Chondrocyte (in vitro differentiated cells): ENCODE measurements around the gene ATP5F1B. TPM values are rescaled to one million over a fixed set of nuclear protein-coding genes. Genes with fewer than 3 reads are reported as not detected.
A peak's percentile ranks its signal among the peaks of the same experiment; 100 is the strongest.

Experiments used
- DNase-seq: peaks from one replicate; pipeline ENCODE4 v3.0.0; 2021; ENCODE audit warnings: mixed read lengths, low spot score
- H3K27ac Mint-ChIP-seq: one replicate; pipeline ENCODE4 v1.8.0; 2021; ENCODE audit warnings: mild to moderate bottlenecking, moderate library complexity, mixed read lengths; ENCODE audit not compliant: unreplicated experiment
- H3K27me3 Mint-ChIP-seq: 2 replicates; pipeline ENCODE4 v1.8.0; 2021; ENCODE audit warnings: low read depth, mixed read lengths
- H3K36me3 Mint-ChIP-seq: 2 replicates; pipeline ENCODE4 v1.8.0; 2021; ENCODE audit warnings: low read depth, mixed read lengths
- H3K4me1 Mint-ChIP-seq: 2 replicates; pipeline ENCODE4 v1.8.0; 2021; ENCODE audit warnings: low read depth, mild to moderate bottlenecking, mixed read lengths
- H3K4me3 Mint-ChIP-seq: one replicate; pipeline ENCODE4 v1.8.0; 2021; ENCODE audit warnings: mild to moderate bottlenecking, moderate library complexity, mixed read lengths; ENCODE audit not compliant: unreplicated experiment
- H3K9me3 Mint-ChIP-seq: 2 replicates; pipeline ENCODE4 v1.8.0; 2021; ENCODE audit warnings: low read depth, mixed read lengths
- total RNA-seq: library from RNA; stranded (reverse); gene quantifications from 3 replicates; pipeline ENCODE4 v1.2.1, GENCODE V29; 2021
- TF ChIP-seq, protein P1 (sequence below): fragments of 200-600 bp; sonication (generic); IDR thresholded peaks from 2 replicates; pipeline ENCODE4 v1.5.0; 2021; ENCODE audit warnings: antibody characterized with exemption, mild to moderate bottlenecking, moderate library complexity

Gene ATP5F1B
- total RNA-seq, 1 donor from 2014 or later: 380 TPM

- no peaks in the 10 kb centered on the region for H3K9me3 Mint-ChIP-seq
- no peak for DNase-seq
- H3K4me1 Mint-ChIP-seq: peaks cover 72% of the 10 kb centered on the region
- TF ChIP-seq, protein P1, sequence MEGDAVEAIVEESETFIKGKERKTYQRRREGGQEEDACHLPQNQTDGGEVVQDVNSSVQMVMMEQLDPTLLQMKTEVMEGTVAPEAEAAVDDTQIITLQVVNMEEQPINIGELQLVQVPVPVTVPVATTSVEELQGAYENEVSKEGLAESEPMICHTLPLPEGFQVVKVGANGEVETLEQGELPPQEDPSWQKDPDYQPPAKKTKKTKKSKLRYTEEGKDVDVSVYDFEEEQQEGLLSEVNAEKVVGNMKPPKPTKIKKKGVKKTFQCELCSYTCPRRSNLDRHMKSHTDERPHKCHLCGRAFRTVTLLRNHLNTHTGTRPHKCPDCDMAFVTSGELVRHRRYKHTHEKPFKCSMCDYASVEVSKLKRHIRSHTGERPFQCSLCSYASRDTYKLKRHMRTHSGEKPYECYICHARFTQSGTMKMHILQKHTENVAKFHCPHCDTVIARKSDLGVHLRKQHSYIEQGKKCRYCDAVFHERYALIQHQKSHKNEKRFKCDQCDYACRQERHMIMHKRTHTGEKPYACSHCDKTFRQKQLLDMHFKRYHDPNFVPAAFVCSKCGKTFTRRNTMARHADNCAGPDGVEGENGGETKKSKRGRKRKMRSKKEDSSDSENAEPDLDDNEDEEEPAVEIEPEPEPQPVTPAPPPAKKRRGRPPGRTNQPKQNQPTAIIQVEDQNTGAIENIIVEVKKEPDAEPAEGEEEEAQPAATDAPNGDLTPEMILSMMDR: no peak
- peak overlapping the region; percentile 97 for H3K27ac Mint-ChIP-seq
- H3K36me3 Mint-ChIP-seq: peaks cover 3% of the 10 kb centered on the region
- H3K27me3 Mint-ChIP-seq: no peaks in the 10 kb centered on the region
- H3K4me3 Mint-ChIP-seq: peak overlapping the region; percentile 94
Measured at GRCh38 chr12:56632701-56633467, 12.9 kb downstream of the ATP5F1B start.

DNA sequence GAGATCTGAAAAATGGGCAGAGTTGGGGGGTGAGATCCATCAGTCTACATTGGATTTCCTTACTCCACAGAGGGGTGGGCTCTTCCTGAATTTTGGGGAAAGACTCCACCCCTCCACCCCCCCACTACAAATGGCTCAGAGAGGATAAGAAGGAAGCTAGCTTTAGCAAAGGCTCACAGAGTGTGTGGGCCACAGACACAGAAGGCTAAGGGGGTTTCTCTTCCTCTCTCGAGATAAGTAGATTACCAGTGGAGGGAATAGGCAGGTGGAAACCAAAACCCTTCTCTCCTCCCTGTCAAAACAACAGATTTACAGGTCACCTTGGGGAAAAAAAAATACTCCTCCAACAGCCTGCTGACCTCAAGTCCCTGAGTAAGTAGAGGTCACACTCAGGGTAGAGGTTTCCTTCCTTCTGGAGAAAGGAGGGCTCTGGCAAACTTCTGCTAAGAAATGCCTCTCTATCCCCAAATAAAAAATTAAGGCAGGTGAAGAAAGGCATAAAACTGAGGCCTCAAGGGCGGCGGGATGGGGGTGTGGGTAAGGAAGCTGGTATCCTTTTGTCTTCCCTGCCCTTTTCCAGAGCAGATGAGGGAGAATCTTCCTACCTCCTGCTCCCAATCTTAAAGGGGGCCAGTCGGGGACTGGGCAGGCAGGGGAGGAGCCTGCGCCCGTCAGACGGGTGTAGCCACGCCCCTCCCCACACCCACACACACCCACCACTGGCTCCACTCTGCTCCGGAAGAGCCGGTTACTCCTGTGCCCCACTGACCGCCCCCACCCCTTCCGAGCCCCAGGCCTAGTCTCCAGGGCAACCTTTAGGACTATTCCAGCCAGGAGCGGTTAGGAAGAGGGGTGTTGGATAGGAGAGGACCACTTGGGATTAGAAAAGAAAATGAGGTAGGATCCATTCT is 13.7 kb downstream of the ATP5F1B start:
- DNase-seq: no peak
- H3K36me3 Mint-ChIP-seq: no peaks in the 10 kb centered on the region
- no peaks in the 10 kb centered on the region for H3K9me3 Mint-ChIP-seq
- no peaks in the 10 kb centered on the region for H3K27me3 Mint-ChIP-seq
- TF ChIP-seq, protein P1: no peak
- peak overlapping the region; percentile 97 for H3K27ac Mint-ChIP-seq
- H3K4me1 Mint-ChIP-seq: peaks cover 66% of the 10 kb centered on the region
- H3K4me3 Mint-ChIP-seq: peak overlapping the region; percentile 94

DNA sequence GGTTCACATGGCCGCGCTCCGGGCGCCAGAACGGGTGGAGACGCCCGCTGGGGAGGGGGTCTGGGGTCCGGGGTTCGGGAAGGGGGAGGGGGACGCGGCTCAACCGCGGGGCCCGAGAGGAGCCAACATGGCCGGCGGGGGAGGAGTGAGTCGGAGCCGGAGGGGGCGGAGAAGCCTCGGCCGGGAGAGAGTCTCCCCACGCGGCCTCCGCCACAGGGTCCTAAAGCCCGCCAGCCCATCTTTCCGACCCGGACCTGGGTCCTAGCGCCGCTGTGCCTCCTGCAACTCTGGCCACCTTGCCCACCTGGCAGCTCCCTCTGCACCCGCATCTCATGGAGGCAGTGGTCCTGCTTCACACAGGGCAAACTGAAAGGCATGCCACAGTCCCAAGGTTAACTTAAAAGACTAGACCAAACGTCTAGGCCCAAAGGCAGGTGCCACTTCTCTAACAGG is 15.6 kb downstream of the ATP5F1B start, which contains the start of gene BAZ2A:
TSS of gene BAZ2A (minus strand) at position 147 of the 453 bp plus-strand sequence. CDS start 12,796 bp downstream, outside the sequence.
- no peaks in the 10 kb centered on the region for H3K27me3 Mint-ChIP-seq
- peak; percentile 97 for DNase-seq
- H3K4me1 Mint-ChIP-seq: peaks cover 58% of the 10 kb centered on the region

DNA sequence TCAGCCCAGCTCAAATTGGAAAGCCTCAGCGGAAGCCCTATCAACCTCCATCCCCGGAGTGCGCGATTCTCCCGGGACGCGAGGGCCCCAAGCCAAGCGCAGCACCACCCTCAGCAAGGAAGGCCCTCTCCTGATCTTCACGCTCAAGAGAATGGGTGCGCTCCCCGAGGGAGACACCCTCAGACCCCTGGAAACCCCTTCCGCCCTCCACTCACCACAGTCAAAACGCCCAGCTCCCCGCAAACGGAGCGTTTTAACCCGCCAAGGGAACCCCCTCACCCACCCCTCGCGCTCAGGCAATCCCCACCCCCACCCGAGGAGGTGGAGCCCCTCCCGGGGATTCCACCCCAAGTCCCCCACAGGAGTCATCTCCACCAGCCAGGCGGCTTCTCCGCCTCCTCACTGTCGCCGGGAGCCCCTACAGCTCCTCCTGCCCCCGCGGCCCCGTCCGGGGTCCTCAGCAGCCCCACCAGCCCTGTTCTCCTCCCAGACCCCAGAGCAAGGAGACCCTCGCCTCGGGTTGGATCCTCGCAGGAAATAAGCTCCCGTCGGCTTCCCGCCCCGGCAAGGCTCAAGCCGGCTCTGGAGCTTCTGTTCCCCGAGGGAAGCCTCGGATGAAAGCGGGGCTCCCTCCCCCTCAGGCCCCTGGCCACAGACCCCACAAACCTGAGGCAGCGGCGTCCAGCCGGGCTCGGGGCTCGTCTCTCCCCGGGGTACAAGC is 16.2 kb downstream of the ATP5F1B start:
- peaks cover 59% of the 10 kb centered on the region for H3K4me1 Mint-ChIP-seq
- no peak for DNase-seq

More for the DNA sequence above, 15.6 kb downstream of the ATP5F1B start, which contains the start of gene BAZ2A:
- peak within 1 kb of the TSS; percentile 97 for H3K27ac Mint-ChIP-seq
- no peaks in the 10 kb centered on the region for H3K36me3 Mint-ChIP-seq
- no peaks in the 10 kb centered on the region for H3K9me3 Mint-ChIP-seq
- H3K4me3 Mint-ChIP-seq: peak within 1 kb of the TSS; percentile 97
- TF ChIP-seq, protein P1: no peak

More for the DNA sequence above, 16.2 kb downstream of the ATP5F1B start:
- peak overlapping the region; percentile 97 for H3K27ac Mint-ChIP-seq
- TF ChIP-seq, protein P1: no peak
- no peaks in the 10 kb centered on the region for H3K9me3 Mint-ChIP-seq
- H3K27me3 Mint-ChIP-seq: no peaks in the 10 kb centered on the region
- H3K4me3 Mint-ChIP-seq: peak overlapping the region; percentile 97
- no peaks in the 10 kb centered on the region for H3K36me3 Mint-ChIP-seq
